GM21529 (cell line): ENCODE data around the gene RAB28.

Source experiments
- ATAC-seq: cut with Tn5 transposase; IDR thresholded peaks from one replicate; pipeline ENCODE4 v1.9.1; 2021; ENCODE audit not compliant: unreplicated experiment

The RAB28 gene

GRCh38 chr4:13484122-13484748 lies at the start of gene RAB28:
Gene RAB28, minus strand, starts transcription at chr4:13484340.
- ATAC-seq, result peak; percentile 95

GRCh38 chr4:13531625-13531998 lies 47.5 kb upstream of the RAB28 start:
- ATAC-seq, result no peak

- ATAC-seq, result no peak
Measured at GRCh38 chr4:13530823-13531624, 46.9 kb upstream of the RAB28 start.

- no peak for ATAC-seq
Measured at GRCh38 chr4:13529128-13529919, 45.2 kb upstream of the RAB28 start.

- ATAC-seq, result no peak
Measured at GRCh38 chr4:13528821-13529127, 44.6 kb upstream of the RAB28 start.

GRCh38 chr4:13527981-13528820 lies 44.1 kb upstream of the RAB28 start:
- ATAC-seq, result peak; percentile 80

GRCh38 chr4:13527192-13527980 lies 43.2 kb upstream of the RAB28 start:
- no peak for ATAC-seq

- ATAC-seq, result no peak
Measured at GRCh38 chr4:13526658-13527057, 42.5 kb upstream of the RAB28 start.

GRCh38 chr4:13525606-13526281 lies 41.6 kb upstream of the RAB28 start:
- no peak for ATAC-seq

GRCh38 chr4:13524504-13525243 lies 40.5 kb upstream of the RAB28 start:
- no peak for ATAC-seq

GRCh38 chr4:13523591-13524503 lies 39.7 kb upstream of the RAB28 start:
- no peak for ATAC-seq

- ATAC-seq, result no peak
Measured at GRCh38 chr4:13523105-13523477, 39.0 kb upstream of the RAB28 start.

GRCh38 chr4:13522282-13523104 lies 38.4 kb upstream of the RAB28 start:
- no peak for ATAC-seq

GRCh38 chr4:13521047-13521446 lies 36.9 kb upstream of the RAB28 start:
- no peak for ATAC-seq

GRCh38 chr4:13516315-13516860 lies 32.2 kb upstream of the RAB28 start:
- no peak for ATAC-seq

- ATAC-seq, result no peak
Measured at GRCh38 chr4:13515268-13515667, 31.1 kb upstream of the RAB28 start.

GRCh38 chr4:13514722-13515121 lies 30.6 kb upstream of the RAB28 start:
- ATAC-seq, result no peak
